ENCODE data around the gene GNAT1.

DNA sequence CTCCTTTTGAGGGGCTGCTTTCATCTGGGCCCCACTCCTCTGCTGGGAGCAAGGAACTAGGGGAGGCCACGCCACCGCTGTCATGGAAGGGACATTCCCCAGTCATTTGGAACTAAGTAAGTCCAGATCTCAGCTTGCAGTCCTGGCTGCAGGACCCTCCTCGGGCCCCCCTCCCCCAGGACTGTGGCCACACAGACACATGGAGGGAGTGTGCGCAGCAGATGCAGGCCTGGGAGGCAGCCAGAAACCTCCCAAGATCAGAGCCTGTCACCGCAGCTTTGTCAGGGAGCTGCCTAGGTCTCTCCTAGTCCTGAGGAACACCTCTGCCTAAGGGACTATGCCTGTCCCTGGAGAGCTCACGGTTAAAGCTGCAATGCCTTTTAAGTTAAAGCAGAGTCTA, 43.5 kb upstream of the GNAT1 start:
- TF ChIP-seq, protein P1, sequence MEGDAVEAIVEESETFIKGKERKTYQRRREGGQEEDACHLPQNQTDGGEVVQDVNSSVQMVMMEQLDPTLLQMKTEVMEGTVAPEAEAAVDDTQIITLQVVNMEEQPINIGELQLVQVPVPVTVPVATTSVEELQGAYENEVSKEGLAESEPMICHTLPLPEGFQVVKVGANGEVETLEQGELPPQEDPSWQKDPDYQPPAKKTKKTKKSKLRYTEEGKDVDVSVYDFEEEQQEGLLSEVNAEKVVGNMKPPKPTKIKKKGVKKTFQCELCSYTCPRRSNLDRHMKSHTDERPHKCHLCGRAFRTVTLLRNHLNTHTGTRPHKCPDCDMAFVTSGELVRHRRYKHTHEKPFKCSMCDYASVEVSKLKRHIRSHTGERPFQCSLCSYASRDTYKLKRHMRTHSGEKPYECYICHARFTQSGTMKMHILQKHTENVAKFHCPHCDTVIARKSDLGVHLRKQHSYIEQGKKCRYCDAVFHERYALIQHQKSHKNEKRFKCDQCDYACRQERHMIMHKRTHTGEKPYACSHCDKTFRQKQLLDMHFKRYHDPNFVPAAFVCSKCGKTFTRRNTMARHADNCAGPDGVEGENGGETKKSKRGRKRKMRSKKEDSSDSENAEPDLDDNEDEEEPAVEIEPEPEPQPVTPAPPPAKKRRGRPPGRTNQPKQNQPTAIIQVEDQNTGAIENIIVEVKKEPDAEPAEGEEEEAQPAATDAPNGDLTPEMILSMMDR (conservative IDR thresholded peaks at IDR 0.05; ENCODE audit: low read length) = no peak
- no peak for TF ChIP-seq EZH2phosphoT487 (IDR thresholded peaks at IDR 0.05; ENCODE audit: borderline replicate concordance, low read depth, low read length)

Measured in OCI-LY7 (cell line).